Putamen (tissue), 1 donor: Measurements from ENCODE around the gene KIAA0232.

Source experiments
- DNase-seq: peaks from one replicate; pipeline ENCODE4 v3.0.0-alpha.2; 2016; ENCODE audit warnings: low spot score

The KIAA0232 gene

DNA sequence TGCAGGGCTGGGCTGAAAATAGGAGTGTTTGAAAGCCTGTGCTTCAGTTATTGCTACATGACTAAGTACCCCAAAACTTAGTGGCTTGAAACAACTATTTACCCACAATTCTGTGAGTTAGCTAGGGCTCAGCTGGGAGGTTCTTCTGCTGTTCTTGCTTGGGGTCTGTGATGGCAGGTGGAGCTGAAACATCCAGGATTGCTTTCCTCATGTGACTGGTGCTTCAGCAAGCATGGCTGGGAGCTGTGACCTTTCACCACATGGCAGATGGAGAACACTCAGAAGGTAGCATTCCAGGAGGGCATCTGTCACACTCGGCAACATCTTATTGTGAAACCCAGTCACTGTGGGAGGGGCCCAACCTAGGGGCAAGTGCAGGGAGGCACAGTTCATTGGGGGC is 70.1 kb downstream of the KIAA0232 start:
- DNase-seq, result no peak

DNA sequence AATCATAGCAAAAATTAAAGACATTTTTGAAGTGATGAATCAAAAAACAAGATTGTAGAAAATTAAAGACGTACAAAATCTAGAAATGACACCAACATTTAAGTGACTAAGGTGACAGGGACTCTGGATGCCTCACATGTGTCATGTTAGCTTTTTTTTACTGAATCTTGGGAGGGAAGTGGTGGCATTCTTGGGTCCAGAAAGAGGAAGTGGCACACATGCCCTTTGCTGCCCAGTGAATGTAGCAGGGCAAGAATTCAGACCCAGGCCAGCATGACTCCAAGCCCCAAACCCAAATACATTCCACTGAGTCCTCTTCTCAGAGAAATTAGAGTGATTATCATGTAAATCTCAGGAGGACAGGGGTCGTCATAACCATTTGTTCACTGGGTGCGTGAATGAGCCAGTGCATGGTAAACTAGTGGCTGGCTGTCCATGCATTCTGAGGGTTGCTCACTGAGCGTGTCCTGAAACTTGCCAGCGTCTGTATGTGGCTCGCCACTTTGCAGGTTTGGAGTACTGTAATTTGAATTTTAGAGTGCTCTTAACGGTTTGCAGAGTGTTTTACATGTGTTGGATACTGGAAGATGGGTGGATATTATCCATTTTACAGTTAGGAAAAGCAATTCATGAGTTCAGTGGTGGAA is 71.7 kb downstream of the KIAA0232 start:
- no peak for DNase-seq

DNA sequence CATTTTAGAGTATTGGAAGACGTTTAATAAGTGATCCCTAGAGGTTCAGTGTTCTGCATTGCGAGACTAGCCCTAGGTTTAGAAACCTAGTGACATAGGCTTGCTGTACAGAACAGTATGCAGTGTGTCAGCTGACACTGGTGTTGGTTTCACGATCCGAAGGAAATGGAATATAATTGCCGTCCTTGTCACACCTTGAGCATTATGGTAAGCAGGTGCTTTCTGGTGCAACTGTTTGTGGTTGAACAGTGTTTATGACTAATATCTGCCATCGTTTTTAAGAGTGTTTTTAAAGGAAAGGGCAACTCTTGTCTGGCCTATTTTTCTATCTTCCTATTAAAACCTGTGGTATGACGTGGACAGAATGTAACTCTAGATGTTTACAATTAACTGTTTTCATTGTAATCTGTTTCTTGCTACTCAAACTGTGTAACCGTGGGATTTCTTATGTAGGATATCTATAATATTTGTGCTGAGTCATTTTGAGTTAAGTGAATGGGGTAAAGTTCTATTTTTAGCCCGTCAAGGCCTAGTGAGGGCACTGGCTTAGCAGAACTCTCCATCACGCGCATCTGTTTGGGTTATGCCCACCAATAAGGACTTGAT is 73.3 kb downstream of the KIAA0232 start:
- DNase-seq, result no peak

DNA sequence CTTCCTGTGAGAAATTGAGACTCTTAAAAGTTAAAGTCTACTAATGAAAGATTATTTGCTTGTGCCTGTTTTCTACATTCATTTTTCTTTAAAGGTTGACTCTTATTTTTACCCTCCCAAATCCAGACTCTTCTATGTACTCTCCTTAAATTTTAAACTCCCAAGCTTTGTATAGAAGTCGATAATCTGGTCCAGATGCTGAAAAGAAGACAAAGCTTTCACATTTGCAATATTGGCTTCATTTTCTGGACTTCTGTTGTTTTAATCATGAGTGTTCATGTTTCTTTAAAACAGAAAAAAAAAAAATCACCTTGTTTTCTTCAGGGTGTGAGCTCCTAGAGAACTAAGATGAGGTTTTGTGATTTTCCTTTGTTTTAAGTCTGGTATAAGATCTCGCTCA is 73.9 kb downstream of the KIAA0232 start:
- no peak for DNase-seq

DNA sequence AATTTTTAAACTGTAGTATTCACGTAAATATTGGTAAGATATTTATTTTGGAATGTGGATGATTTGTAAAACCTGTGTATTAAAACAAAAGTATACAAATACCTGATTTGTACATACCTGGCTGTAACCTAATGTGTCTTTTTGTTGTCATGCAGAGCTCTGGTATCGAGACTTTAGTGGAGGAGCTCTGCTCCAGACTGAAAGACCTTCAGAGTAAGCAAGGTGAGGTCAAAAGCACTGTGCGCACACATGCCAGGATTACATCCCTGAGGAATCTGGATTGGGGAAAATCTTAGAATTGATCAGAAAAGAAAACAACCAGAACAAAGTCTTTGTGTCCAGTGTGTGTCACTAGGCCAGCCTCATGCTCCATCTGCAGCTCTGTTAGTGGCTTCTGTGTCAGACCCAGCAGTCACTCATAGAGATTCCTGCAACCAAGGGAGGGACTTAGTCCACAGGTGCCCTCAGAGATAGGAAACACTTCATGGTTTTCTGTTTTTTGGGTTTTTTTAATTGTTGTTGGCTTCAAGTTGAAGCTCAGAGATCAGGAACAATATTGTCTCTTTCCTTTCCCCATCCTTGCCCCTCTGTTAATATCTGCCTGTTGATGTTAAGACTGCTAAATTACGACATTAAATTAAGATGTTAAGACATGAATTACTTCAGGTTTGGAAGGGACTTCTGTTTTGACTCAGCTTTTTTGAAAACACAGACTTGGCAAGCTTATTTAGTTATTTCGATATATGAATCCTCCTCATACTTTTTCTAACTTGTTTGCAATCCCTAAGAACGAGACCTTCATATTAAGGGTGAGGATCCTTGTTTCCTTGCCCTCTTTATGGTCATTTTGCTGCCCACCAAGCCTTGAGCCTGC is 74.7 kb downstream of the KIAA0232 start:
- no peak for DNase-seq

DNA sequence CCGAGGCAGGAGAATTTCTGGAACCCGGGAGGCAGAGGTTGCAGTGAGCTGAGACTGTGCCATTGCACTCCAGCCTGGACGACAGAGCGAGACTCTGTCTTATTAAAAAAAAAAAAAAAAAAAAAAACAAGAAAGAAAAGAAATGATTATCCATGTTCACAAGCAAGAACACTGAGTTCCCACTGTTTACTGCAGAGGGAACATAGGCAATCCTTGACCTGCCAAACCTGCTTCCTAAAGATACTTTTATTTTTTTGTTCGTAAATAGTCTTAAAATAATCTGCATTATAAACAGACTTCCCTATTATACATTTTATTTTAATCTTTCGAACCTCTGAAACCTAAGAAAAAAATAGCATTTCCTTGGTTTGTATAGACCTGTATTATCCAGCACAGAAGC is 76.5 kb downstream of the KIAA0232 start:
- no peak for DNase-seq

DNA sequence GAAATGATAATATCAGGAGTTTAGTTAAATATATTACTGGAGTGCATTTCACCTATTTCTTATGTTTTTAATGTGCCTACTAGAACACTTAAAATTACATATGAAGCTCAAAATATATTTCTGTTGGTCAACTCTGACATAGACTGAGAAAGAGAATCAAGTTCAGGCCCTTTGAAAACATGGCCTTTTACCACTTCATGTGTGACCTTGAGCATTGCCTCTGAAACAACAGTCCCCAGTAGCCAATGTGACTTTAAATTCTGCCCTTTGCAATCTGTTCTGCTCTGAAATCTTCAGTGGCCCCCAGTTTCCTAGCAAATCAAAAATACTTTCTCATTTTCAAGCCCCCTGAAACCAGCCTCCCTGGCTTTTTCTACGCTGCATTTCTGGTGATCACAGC is 77.0 kb downstream of the KIAA0232 start:
- DNase-seq, result no peak

DNA sequence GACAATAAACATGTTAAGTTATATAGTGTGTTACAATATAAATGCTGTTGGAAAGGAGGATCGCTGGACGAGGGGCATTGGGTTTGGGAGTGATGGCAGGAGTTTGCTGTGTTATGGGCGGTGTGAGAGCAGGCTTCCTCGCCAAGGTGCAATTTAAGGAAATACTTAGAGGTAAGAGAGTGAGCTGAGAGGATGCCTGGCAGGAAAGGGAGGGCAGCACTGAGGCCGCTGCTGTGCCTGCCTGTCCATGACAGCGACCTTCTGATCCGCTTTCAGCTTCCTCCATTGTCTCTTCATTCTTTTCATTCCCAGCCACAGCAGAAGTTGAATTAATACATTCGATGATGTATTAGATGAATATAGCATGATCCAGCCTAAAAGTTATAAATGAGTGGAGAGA is 85.9 kb downstream of the KIAA0232 start:
- DNase-seq, result no peak

DNA sequence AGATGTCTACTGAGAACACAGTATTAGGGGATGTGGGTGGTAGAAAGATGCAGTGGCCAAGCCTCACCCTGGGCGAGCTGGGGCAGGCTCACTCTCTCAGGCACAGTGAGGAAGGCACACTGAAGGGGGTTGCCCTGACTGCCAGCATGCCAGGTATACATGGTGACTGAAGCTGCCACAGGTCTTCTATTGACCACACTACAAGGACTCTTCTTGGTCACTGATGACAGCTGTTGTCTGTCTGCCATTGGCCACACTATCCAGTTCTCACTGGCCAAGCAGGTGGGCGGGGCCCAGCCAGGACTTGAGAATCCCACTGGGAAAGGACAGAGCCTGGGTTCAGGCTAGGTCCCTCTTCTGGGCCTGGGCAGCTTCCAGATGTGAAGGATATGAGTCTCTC is 87.4 kb downstream of the KIAA0232 start:
- DNase-seq, result no peak

DNA sequence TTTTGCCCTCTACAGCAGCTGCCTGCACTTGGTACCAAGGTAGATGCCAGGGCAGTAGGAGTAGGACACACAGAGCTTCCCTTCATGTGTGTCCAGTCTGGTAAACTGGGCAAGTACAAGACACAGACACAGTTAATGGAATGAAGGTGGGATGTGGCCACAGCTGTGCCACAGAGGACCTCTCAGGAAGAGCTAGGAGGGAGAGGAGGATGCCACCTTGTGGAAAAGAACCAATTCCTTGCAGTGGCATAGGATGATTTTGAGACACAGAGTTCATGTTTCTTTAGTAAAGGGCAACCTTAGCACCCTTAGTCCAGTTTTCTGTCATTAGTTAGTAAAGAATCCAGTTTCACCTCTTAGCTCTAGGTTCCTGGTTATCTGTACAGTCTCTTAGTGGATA is 90.8 kb downstream of the KIAA0232 start:
- DNase-seq, result no peak

DNA sequence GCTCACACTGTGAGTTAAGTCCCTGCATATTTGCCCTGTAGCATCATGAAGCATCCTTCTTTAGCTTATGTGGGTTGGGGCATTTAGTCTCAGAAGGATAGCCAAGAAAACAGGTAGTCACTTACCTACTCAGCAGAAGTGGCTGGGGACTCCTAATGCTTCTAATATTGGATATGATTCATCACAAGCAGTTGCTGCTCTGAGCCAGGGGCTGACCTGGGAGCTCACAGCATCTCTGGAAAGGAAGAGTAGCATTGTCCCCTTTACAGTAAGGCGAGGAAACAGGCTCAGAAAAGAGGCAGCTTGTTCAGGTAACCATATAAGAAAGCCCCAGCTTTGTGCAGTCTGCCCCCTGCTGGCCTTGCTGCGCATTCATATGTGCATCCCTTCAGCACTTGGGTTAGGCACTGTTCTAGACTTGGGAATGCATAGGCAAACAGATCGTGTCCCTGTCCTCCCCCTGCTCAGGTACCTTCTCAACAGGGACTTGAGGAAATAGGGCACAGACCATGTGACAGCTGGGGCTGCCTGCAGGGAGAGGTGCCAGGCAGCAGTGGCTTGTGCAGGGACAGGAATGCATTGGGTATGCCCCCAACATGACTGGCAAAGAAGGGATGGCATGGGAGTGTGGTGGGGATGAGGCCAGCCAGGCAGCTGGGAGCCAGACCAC is 91.4 kb downstream of the KIAA0232 start:
- DNase-seq, result peak; percentile 62

DNA sequence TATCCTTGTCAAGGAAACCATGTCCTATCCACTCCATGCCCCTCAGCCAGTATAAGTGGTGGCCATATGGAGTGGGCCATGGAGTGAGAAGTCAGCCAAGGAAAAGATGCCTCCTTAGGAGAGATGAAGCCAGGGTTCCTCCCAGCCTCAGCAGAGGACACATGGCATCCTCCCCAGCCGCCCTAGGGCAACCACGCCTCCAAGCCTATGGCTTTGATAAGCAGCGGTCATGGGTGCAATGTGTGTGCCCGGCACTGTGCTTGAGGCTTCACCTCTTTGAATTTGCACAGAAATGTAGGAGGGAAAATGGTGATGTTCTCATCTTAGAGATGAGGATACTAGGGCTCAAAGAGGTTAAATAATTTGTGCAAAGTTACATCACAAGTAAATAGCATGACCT is 92.5 kb downstream of the KIAA0232 start:
- no peak for DNase-seq

DNA sequence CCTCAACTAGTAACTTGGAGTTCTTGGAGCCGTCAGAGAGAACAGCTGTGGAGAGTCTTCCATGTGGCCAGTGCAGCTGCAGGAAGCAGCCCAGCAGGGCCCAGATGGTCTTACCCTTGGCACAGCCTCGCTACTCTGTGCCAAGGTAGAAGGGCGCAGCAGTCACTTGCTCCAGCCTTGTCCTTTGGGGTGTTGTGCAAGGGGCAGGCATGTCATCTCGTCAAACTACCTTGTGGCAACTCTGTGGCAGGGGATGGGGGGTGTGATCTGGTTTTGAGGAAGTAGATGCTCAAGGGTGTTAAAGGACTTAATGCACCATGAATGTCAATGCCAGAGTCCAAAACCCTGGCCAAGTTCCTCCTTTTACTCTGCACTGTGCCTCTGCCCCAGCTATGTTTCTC is 92.9 kb downstream of the KIAA0232 start:
- peak; percentile 50 for DNase-seq

DNA sequence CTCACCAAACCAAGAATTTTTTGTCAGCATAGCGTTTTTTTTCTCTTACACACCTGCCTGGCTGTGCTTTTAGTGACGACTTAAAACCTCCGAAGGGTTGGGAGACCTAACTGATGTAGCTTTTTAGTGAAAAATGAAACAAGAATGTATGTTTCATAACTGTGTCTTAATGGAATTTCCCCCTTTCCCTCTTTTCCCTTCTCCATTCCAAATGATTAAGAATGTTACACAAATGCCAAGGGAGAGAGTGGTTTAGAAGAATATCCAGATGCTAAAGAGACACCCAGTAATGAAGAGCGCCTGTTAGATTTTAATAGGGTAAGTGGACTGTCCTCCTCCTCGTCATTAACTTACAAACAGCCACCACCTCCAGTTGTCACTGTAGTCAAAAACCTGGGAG is 93.9 kb downstream of the KIAA0232 start:
- no peak for DNase-seq

DNA sequence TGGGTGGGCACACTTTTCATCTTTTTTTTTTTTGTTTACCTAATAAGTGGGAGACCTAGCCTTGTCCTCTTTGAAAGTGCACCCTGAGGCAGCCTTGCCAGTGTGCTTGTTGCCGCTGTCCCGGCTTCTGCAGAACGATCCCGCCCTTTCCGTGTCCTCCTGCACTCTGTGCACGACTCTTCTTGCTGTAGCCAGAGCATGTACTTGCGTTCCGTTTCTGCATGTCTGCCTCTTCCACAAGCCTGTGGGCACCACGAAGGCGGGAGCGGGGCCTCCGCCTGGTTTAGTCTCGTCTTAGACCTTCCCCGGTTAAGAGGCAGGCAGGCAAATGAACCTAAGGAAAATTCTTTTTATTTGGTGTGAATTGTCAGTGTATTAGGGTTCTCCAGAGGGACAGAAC is 94.5 kb downstream of the KIAA0232 start:
- no peak for DNase-seq

DNA sequence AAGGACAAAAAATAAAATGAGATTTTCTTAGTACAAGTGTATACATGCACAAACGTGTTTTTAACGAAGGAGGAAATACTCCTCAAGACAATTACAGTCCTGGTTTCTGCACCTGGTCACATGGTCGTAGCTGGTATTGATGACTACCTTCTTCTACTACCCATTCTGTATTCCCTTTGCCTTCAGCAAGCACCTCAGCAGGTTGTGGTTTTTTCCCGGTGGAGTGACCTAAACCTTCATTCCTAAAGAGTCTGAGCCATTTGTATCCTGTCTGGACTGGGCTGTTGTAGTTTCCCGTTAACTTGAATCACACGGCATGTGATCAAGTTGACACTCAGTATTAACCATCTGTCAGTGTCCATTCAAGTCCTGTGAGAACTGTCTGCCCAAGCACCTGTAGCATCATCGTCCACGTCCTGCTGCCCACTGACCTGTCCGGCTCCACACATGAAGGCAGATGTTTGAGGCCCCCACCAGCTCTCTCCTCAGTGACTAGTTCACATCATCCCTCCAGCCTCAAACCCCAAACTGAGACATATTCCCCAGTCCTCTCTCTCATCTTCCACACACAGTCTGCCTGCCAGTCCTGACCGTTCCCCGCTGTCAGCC is 96.0 kb downstream of the KIAA0232 start:
- DNase-seq, result no peak

DNA sequence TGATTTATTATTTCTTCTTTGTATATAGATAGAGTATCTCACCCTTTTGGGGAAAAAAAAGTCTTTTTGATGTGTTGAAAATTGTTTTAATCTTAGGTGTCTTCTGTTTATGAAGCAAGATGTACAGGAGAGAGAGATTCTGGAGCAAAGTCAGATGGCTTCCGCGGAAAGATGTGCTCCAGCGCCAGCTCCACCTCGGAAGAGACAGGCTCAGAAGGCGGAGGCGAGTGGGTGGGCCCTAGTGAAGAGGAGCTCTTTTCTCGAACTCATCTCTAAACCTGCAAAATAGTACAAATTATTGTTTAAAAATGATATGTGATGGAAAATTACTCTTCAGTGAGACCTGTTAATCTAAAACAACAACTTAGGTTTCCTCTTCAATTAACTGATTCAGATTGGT is 98.2 kb downstream of the KIAA0232 start:
- DNase-seq, result peak; percentile 60

DNA sequence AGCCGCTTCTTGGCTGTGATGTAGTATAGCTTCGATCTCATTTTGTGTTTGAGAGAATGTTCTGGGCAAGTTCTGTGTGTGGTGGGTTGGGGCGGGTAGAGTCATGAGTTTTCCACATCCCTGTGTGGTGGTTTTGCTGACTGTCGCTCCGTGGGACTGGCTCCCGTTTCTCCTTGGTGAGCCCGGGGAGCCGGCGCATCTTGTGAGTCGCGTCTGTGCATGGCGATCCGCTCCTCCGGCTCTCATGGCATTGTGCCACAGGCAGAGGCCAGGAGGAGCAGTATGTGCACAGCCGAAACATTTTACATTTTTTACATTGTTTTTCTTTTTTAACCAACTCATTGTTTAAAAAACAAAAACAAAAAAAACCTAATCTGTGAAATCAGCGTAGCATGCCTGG is 99.4 kb downstream of the KIAA0232 start:
- no peak for DNase-seq

DNA sequence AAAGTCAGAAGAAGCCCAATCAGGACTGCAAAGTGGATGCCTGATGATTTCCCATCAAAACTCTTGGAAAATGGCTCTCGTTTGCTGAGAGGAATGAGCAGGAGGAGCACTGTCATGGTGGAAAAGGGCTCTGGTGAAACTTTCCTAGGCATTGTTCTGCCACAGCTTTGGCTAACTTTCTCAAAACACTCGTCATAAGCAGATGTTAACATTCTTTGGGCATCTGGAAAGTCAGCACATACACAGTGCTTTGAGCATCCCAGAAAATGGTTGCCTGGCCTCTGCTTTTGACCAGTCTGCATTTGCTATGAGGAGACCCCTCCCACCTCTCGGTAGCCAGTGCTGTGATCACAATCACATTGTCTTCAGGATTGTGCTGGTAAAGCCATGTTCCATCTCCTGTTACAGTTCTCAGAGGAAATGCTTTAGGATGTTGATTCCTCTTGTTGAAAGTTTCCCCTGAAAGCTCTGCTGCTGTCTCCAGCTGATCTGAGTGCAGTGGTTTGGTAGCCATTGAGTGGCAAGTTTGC is 101.9 kb downstream of the KIAA0232 start:
- DNase-seq, result no peak

DNA sequence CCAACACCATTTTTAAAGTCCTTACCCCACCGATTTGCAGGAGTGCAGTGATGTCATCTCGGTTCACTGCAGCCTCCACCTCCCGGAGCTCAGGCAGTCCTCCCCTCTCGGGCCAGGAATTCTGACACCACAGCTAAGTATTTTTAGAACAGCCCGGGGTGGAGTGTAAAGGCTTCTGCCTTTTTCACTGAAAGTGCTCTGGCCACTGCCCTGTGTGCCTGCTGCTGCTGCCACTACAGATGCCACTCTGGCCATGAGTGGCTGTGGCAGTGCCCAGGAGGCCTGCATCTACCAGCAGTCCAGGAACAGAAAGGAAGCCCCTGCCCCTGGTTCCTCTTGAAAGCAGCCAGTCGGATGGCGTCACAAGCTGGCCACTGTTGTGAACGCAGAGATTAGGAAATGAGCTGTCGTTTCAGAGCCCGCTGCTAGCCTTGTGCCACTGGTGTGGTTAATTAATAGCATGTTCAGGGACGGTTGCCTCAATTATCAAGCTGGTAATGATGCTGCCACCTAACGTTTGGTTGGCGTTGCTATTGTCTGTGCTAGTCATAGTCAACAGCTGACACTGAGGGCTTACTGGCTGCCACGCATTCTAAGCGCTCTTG is 103.5 kb downstream of the KIAA0232 start:
- DNase-seq, result peak; percentile 78

DNA sequence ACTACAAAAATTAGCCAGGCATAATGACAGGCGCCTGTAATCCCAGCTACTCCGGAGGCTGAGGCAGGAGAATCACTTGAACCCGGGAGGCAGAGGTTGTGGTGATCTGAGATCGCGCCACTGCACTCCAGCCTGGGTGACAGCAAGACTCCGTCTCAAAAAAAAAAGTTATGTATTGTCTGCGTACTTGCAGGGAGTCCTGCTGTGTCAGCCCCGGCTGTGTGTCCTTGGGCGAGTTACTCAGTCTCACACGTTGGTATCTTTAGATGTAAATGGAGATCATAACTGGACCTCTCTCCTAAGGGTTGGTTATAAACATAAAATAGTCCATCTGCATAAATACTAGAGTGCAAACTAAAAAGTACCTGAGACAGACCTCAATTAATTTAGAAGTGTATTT is 104.4 kb downstream of the KIAA0232 start:
- DNase-seq, result no peak
